ENCODE results near the gene IL1RL1.

Gene IL1RL1

DNA sequence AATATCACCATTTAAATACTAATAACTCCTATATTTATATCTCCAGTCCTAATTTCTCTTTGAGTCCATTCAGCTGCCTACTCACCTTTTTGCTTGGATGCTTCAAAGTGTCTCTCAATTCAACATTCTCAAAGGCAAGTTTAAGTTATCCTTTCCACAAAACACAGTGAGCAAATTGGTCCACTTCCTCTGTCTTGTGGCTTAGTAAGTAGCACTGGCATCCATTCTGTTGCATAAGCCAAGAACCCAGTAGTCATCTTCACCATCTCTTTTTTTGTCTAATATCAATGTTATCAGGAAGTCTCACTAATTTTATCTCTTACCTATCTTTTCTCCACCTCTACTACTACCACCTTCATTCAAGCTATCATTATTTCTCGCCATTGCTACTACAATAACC is 27.4 kb upstream of the IL1RL1 start:
- TF ChIP-seq, protein P1, sequence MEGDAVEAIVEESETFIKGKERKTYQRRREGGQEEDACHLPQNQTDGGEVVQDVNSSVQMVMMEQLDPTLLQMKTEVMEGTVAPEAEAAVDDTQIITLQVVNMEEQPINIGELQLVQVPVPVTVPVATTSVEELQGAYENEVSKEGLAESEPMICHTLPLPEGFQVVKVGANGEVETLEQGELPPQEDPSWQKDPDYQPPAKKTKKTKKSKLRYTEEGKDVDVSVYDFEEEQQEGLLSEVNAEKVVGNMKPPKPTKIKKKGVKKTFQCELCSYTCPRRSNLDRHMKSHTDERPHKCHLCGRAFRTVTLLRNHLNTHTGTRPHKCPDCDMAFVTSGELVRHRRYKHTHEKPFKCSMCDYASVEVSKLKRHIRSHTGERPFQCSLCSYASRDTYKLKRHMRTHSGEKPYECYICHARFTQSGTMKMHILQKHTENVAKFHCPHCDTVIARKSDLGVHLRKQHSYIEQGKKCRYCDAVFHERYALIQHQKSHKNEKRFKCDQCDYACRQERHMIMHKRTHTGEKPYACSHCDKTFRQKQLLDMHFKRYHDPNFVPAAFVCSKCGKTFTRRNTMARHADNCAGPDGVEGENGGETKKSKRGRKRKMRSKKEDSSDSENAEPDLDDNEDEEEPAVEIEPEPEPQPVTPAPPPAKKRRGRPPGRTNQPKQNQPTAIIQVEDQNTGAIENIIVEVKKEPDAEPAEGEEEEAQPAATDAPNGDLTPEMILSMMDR (IDR thresholded peaks at IDR 0.05) = no peak

DNA sequence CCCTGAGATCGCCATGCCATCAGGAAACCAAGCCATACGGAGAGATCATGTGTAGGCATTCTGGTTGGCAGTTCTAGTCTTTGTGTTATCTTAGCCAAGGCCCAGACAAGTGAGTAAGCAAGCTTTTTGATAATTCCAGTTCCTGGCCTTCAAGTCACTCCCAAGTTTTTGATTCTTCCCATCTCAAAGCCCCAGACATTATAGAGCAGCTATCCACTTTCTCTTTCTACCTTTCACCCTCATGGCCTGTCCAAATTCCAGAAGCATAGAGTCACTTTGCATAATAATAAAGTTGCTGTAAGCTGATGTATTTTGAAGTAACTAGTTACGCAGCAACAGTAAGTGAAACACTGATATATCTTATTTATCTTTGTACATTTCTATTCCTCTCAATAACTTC is 26.8 kb upstream of the IL1RL1 start:
- TF ChIP-seq, protein P1 (IDR thresholded peaks at IDR 0.05) = no peak

DNA sequence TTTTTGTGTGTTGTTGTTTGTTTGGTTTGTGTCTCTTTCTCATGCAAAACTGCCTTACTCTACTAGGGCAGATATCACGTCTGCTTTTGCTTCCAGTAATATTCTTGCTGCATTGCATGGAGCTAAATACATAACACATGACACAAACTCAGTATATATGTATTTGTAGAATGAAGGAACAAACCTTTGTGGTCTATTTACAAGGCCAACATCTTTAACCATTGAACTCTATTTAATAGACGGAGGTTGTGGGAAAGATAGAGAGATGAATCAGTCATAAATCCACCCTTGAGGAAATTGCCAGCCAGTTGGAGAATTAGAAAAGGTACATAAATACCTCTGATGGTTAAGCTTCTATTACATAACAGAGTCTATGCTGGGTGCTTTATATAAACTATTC is 26.0 kb upstream of the IL1RL1 start:
- TF ChIP-seq, protein P1 (IDR thresholded peaks at IDR 0.05) = no peak

DNA sequence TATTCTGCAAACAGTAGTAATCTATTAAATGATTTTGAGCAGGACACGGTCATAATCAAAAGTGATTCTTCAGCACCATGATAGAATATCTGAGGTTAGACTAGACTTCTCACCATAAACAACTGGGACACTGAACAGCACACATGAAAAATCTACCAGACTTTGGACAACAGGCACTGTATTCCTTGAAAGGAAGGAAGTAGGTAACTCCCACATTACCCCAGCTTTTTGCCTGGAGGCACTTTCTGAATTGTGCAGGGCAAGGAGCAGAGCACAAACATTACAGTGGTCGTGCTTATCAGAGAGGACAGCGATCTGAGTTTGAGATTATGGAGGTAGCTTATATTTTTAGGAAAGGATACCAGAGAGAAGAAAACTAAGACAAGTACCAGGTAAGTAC is 25.3 kb upstream of the IL1RL1 start:
- TF ChIP-seq, protein P1 (IDR thresholded peaks at IDR 0.05) = no peak

DNA sequence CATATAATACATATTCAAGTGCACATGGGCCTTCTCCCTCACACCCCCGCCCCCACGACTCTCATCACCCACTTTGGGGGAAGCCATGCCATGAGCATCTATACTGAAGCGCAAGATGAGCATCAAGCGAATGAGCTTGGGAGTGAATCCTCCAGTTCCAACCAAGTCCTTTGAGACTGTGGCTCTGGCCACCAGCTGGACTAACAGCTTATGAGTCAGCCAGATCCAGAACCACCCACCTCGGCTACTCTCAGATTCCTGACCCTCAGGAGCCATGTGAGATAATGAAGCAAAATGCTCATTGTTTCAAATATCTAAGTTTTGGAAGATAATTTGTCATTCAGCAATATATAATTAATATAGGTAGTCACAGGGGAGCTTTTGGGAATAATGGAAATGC is 22.2 kb upstream of the IL1RL1 start:
- TF ChIP-seq, protein P1 (IDR thresholded peaks at IDR 0.05) = no peak

DNA sequence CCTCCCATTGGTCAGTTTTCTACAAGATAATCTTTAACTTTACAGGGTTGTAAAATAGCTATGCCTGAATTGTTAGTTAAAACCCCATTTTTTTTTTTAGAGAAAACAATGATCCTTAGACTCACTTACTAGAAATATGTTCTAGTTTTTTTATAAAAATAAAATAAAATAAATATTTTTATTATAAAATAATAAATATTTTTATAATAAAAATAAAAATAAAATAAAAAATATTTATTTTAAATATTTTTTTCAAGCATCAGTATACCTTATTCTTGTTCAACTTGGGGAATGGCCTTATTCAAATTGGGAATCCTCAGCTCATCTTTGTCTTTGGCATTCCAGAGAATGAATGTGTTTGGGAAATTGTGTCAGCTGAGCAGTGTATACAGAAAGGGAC is 20.8 kb upstream of the IL1RL1 start:
- TF ChIP-seq, protein P1 (IDR thresholded peaks at IDR 0.05) = no peak

DNA sequence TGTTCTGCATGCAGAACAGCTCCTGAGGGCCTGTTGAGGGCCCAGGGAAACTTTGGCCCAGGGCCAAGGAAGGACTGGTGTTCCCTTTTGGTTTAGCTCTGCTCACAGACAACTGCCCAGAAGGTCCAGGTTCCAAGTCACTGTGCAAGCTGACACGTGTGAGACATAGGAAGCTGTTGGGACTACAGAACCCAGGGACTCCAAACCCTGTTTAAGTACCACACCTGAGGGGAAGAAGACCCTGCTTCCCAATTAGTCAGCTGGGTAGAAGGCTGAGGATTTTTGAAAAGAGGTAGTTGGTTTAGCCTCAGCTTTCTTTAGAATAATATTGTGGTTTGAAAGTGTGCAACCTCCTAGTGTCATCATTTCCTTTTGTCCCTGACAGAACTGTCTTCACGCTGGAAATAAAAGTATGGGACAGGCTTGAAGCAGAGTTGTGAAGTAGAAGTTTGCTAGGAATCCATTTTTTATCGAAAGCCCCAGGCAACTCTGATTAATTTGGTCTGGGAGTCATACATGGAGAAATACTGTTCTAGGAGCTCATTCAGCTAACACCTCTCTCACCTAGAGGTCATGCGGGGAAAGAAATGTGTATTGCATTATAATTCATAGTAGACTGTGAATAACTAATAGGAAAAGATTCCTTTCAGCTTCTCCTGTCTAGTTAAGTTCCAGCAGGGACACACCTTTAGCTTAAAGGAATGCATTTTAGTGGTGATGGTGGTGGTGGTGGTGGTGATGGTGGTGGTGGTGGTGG is 19.9 kb upstream of the IL1RL1 start:
- TF ChIP-seq, protein P1 (IDR thresholded peaks at IDR 0.05) = no peak

All from LNCAP (cell line).